K562 (cell line): ENCODE results near the gene RIPPLY3. TPM values are rescaled to one million over a fixed set of nuclear protein-coding genes. Genes with fewer than 3 reads are reported as not detected.

Experiments used
- CBFB ChIP-seq: sonication (generic); formaldehyde crosslinking; IDR thresholded peaks from 2 replicates; pipeline ENCODE4 v1.4.0; 2020; ENCODE audit warnings: mild to moderate bottlenecking, missing genetic modification reagents
- CHD7 ChIP-seq: fragments of 200-600 bp; sonication (generic); IDR thresholded peaks from one replicate; pipeline ENCODE4 v1.6.1; 2012; ENCODE audit warnings: mild to moderate bottlenecking, low read depth, low read length, inconsistent platforms
- ESRRA ChIP-seq: fragments of 450-650 bp; IDR thresholded peaks from 2 replicates; pipeline ENCODE4 v1.6.1; 2014; ENCODE audit warnings: low read depth, mild to moderate bottlenecking, moderate library complexity, borderline replicate concordance
- FOSL1 ChIP-seq: fragments of 200-800 bp; sonication (Bioruptor generic); conservative IDR thresholded peaks from 2 replicates; pipeline ENCODE4 v1.6.1; 2016; ENCODE audit warnings: missing genetic modification characterization, missing compliant biosample characterization
- FOXP1 ChIP-seq: sonication (generic); formaldehyde crosslinking; IDR thresholded peaks from 2 replicates; pipeline ENCODE4 v1.8.0; 2022; ENCODE audit warnings: mild to moderate bottlenecking, missing genetic modification reagents
- HNRNPH1 ChIP-seq: fragments of 200-400 bp; formaldehyde crosslinking; optimal IDR thresholded peaks from 2 replicates; pipeline ENCODE3; 2017; ENCODE audit warnings: low read depth, mild to moderate bottlenecking, low read length, moderate library complexity
- MTF1 ChIP-seq: fragments of 250-450 bp; sonication (Bioruptor Pico); IDR thresholded peaks from 2 replicates; pipeline ENCODE4 v1.9.0; 2021; ENCODE audit warnings: moderate library complexity, mild to moderate bottlenecking, inconsistent platforms, borderline replicate concordance
- SMARCC2 ChIP-seq: fragments of 450-650 bp; IDR thresholded peaks from 2 replicates; pipeline ENCODE4 v1.6.1; 2017; ENCODE audit warnings: antibody characterized with exemption, moderate library complexity, mild to moderate bottlenecking, low read depth
- ZNF140 ChIP-seq: fragments of 250-450 bp; sonication (Bioruptor Pico); IDR thresholded peaks from 2 replicates; pipeline ENCODE4 v1.8.0; 2021; ENCODE audit warnings: moderate library complexity, mild to moderate bottlenecking, inconsistent platforms
- ZNF507 ChIP-seq: conservative IDR thresholded peaks from 2 replicates; pipeline ENCODE4 v1.6.1; 2017; ENCODE audit warnings: missing genetic modification characterization, missing compliant biosample characterization
- ZNF583 ChIP-seq: fragments of 250-450 bp; sonication (Bioruptor Pico); IDR thresholded peaks from 2 replicates; pipeline ENCODE4 v1.4.0; 2020
- ZNF644 ChIP-seq: fragments of 200-800 bp; sonication (Bioruptor generic); IDR thresholded peaks from 2 replicates; pipeline ENCODE4 v1.6.1; 2016; ENCODE audit warnings: low read depth, missing genetic modification characterization, missing compliant biosample characterization
- polyA plus RNA-seq, 8 experiments: library from polyadenylated mRNA; depleted of rRNA in 4 of 8; stranded (reverse) in 5 of 8; unstranded in 3 of 8; fragments of >200 nt; fragmentation: Nextera tagmentation in 2 of 8; fragmentation: Illumina TruSeq in 1 of 8; extraction: Ambion mirVana in 2 of 8; extraction: Trizol in 1 of 8; gene quantifications; 2 replicates each; pipeline versions ENCODE4 v1.2.1 to v1.2.3, GENCODE V29; 2011 to 2014; ENCODE audit warnings: inconsistent platforms in 1 of 8, missing spikeins in 1 of 8
- total RNA-seq, 7 experiments: library from RNA; depleted of rRNA in 6 of 7; stranded (reverse); fragments of >200 nt in 6 of 7; fragmentation: Illumina TruSeq in 2 of 7; extraction: Trizol in 2 of 7; gene quantifications; 2 replicates each; pipeline versions ENCODE4 v1.2.1 to v1.2.3, GENCODE V29; 2011 to 2021; ENCODE audit warnings: low replicate concordance in 1 of 7
- TF ChIP-seq, protein P1 (sequence below): fragments of 250-450 bp; sonication (Bioruptor Pico); IDR thresholded peaks from 2 replicates; pipeline ENCODE4 v1.5.0; 2021; ENCODE audit warnings: mild to moderate bottlenecking, borderline replicate concordance

Gene RIPPLY3
- total and polyA plus RNA-seq, 9 of the 15 experiments (the other 6 are each of a cell fraction or from before 2014, with no cell fraction given), result not detected

DNA sequence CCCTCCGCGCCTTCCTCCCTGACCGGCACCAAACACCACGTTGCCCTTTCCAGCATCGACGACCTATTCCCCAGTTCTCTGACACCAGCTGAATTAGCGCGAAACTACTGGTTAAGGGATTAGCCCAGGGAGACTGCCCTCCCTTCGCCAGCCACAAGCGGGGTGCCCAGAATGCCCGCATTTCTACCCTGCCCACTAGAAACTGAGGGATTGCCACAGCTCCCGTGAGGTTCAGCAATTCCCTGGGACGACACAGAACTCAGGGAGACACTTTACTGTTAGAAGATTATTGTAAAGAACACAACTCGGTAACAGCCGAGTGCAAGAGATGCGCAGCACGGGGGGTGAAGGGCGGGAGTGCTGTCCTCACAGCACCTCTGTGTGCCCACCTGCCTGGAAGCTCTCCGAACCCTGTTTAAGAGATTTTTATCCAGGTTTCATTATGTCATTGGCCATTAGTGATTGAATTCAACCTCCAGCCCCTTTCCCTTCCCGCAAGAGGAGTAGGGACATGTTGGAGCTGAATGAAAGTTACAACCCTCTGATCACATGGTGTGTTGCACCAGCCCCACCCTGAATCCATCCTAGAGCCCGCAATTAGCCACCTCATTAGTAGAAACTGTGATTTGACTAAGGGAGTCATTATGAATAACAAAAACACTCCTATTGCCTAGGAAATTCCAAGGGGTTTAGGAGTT, 15.8 kb upstream of the RIPPLY3 start (continued):
- no peak for TF ChIP-seq CHD7
- no peak for TF ChIP-seq HNRNPH1
- TF ChIP-seq, protein P1, sequence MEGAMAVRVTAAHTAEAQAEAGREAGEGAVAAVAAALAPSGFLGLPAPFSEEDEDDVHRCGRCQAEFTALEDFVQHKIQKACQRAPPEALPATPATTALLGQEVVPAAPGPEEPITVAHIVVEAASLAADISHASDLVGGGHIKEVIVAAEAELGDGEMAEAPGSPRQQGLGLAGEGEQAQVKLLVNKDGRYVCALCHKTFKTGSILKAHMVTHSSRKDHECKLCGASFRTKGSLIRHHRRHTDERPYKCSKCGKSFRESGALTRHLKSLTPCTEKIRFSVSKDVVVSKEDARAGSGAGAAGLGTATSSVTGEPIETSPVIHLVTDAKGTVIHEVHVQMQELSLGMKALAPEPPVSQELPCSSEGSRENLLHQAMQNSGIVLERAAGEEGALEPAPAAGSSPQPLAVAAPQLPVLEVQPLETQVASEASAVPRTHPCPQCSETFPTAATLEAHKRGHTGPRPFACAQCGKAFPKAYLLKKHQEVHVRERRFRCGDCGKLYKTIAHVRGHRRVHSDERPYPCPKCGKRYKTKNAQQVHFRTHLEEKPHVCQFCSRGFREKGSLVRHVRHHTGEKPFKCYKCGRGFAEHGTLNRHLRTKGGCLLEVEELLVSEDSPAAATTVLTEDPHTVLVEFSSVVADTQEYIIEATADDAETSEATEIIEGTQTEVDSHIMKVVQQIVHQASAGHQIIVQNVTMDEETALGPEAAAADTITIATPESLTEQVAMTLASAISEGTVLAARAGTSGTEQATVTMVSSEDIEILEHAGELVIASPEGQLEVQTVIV, result no peak
- TF ChIP-seq CBFB (CRISPR knock-in tag), result 0 out of 2 replicates have a peak, but pooled peaks have one; percentile 69
- TF ChIP-seq ZNF583 (CRISPR knock-in tag), result no peak
- 0 out of 2 replicates have a peak, but pooled peaks have one; percentile 50 for TF ChIP-seq ZNF644 (tag)
- TF ChIP-seq FOSL1 (tag), result no peak
- no peak for TF ChIP-seq ZNF140 (CRISPR knock-in tag)
- no peak for TF ChIP-seq SMARCC2
- TF ChIP-seq FOXP1 (CRISPR knock-in tag), result no peak; the same call in 1 of the 2 replicates
- TF ChIP-seq MTF1 (CRISPR knock-in tag), result no peak
- no peak for TF ChIP-seq ZNF507 (tag)
- no peak for TF ChIP-seq ESRRA
